ENCODE data around the gene CLEC5A.
"Not testable (repeated sequence)": the region's sequence is repeated elsewhere in the genome, so short reads cannot be mapped to it uniquely, and the experiment has no call there.

The CLEC5A gene

DNA sequence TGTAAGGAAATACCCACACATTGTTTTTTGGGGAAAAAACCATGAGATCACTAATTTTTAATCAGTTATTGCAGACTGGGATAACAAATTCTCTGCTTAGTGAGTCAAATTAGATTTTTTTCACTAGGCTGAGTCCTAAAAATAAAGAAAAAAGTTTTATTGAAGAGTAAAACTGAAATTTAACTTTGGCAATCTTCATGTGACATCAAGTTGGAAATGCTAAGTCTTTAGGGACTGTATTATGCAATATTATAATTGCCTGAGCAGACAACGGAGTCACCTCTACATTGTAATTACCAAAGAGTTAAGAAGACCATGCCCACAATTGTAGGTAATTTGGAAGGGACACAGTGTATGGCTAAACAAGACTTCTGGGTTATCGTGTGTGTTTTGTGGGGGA is 2.2 kb upstream of the CLEC5A start:
- no peak for DNase-seq (ENCODE audit: low read depth)

DNA sequence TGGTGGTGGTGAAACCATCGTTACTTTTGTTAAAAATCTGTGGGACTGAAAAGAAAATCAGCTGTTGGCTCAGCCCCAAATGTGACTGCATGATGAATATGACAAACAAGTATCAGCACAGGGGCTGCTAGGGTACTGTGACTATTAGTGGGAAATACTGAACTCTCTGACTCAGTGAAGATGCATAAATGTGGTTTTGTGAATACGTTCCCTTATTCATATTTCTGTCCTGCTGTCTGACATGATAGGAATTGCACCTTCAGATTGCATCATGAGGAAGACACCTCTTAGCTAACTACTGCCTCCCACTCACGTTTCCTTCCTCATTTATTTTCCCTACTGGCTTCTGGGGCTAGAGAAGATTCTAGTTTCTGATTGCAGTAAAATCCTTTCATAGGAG is 1.4 kb downstream of the CLEC5A start:
- no peak for DNase-seq (ENCODE audit: low read depth)

DNA sequence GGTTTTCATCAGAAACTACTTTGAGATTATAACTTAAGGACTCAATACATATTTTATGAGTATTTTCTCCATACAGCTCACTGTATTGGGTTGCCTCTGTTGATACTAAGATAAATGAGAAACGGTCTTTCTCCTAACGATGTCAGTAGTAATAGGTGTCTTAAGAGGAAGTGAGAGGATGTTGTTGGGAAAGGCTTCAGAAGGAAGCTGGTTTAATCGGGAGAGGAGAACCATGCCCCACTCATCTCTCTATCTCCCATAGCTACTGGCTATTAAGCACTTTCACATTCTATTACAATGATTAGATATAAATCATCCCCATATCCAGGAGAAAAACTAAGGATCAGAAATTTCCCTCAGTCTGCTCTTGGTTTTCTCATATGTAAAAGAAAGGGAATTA is 2.0 kb downstream of the CLEC5A start:
- no peak for DNase-seq (ENCODE audit: low read depth)

DNA sequence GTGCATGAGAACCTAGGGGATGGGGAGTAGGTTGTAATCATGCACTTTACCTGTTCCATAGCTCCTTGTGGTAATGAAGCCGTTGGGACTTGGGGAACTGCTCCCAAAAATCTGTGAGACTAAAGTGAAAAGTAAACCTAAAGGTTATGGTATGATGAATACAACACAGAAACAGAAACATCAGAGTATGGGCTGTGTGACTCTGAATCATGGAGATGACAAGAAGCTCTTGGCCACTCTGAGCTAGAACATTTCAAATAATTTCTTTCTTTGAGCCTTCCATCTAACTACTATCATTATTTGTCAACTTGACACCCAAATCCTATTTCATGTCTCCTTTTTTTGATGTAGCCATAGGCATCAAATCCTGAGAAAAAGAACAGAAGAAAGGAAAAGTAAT is 2.9 kb downstream of the CLEC5A start:
- no peak for DNase-seq (ENCODE audit: low read depth)

DNA sequence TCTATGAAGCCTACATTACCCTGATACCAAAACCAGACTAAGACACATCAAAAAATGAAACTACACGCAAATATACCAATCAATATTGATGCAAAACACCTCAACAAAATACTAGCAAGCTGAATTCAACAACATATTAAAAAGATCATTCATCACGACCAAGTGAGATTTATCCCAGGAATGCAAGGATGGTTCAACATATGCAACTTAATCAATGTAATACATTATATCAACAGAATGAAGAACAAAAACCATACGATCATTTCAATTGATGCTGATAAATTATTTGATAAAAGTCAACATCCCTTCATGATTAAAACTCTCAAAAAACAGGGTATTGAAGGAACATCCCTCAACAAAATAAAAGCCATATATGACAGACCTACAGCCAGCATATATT is 5.7 kb downstream of the CLEC5A start:
- DNase-seq (ENCODE audit: low read depth), result no peak

DNA sequence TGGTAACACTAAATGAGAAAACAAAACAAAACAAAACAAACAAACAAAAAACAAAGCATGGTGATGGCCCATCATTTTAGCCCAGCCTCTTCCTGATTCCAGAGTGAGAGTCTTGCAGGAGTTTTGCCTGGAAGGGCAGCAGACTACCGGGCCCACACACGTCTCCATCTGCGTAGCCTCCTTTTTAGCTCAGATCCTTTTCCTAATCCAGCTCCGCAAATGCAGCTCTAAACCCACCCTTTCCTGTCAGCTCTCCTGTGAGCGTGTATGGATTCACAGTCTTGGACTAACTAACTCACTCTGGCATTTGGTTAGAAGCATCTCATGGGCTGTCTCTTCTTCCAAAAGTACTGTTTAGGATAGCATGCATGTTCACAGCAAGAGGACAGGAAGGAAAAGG is 16.6 kb downstream of the CLEC5A start:
- no peak for DNase-seq (ENCODE audit: low read depth)

DNA sequence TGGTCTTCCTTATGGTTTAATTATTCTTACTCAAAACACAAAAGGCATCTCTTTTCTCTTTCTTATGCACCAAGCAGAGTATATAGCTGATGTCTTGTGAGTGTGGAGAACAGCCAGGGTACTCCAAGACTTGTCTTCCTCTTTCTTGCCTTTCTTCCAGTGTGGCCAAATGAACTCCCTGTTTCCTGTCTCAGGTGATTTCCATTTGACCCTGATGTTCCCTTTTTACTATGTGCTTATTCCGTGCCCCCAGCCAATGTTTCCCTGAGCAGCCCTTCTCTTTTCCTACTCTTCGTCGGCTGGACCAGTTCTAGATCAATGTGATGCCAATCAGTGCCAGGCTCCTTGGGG is 18.0 kb downstream of the CLEC5A start:
- DNase-seq (ENCODE audit: low read depth), result no peak

DNA sequence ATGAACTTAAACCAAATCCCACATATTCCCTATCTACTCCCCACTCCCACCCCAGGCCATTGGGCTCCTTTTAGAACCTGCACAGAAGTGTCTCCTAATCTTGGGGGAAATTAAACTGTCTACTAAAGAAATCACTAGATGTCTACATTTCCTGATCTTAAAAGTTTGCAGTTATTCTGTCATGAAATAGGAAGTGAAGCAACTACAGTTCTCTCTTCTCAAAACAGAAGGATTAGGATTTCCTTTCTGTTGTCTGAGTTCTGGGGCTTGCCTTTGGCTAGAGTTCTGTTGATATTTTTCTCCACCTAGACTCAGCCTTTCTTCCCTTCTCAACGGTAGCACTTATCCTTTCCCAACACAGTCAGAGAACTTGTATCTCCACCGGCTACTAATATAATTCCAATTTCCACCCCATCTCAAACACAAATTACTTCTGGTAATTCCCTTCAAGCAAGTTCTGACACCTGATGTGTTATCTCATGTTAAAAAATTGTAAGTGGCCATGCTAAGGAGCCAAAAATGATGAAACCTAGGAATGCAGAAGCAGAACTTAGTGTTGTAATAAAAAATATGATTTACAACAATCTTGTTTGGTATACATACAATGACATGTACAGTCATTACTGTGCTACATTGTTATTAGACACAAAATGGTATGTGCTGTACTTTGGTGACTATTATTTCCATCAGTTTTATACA is 18.5 kb downstream of the CLEC5A start:
- DNase-seq (ENCODE audit: low read depth), result no peak

DNA sequence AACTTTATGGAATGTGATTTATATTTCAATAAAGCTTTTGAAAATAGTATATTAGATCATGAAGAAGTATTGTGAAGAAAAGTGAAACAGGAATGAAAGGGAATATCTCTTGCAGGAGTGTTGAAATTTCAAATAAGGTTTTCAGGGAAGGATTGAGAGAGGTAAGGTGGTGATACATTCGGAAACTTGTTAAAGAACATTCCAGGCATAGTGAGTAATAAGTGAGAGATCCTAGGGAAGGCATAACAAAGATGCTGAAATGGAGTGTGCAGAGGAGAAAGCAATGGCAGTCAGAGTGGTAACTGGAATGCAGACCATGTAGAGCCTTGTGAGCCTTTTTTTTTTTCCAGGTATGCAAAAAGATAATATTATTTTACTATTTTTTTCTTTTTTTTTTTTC is 26.5 kb downstream of the CLEC5A start:
- DNase-seq (ENCODE audit: low read depth), result no peak

DNA sequence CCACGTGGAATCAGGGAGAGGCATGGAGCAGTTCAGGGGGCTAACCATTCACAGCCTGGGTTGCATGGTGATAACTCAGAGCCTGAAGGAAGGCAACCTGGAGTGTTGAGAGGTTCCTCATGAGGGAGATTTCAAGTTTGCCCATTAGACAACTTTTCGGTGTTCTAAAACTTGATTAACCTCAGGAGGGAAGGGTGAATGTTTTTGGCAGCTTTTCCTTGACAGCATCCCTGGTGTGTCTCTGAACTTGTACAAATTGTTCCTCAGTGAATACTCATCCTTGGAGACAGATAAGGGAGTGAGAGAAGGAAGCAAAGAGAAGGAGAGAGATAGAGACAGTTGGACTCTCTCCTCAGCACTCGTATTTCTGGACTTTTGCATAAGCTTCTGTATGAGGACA is 30.7 kb downstream of the CLEC5A start, which contains the start of gene OR9A4:
OR9A4 (plus strand) TSS at position 301 of the 400 bp plus-strand sequence. CDS start 2,477 bp downstream, outside the sequence.
- DNase-seq (ENCODE audit: low read depth), result no peak

DNA sequence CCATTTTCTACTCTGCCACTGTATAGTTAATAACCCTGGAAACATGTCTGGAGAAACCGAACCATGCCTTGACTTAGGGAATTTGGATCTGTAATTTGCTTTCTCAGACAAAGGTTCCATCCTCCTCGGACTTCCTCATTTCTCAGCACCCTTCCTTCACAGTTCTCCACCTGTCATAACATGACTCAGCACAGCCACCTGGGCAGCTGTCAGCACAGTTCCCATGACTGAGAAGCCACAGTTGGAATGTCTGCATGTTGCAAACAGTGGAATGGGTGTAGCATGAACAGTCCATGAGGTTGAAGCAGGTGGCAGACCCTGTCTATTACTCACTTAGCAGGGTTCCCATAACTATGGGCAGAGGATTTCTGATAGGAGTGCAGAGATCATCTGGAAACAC is 31.2 kb downstream of the CLEC5A start:
- no peak for DNase-seq (ENCODE audit: low read depth)

DNA sequence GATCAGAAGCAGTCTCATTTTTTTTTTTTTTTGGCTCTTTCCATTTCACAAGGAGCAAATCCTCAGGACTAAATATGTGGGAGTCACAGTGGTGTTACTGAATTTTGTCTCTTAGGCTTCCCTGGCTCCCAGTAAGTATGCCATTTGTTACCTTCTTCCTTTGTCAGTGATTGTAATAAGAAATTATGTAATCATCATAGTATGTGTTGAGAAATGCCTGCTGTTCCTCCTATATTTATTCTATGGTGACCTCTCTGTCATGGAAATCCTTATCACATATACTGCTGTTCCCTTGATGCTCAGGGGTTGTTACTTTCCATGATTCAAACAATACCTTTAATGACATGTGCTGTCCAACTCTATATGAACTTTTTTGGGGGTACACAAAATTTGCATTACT is 35.4 kb downstream of the CLEC5A start:
- DNase-seq (ENCODE audit: low read depth), result no peak

DNA sequence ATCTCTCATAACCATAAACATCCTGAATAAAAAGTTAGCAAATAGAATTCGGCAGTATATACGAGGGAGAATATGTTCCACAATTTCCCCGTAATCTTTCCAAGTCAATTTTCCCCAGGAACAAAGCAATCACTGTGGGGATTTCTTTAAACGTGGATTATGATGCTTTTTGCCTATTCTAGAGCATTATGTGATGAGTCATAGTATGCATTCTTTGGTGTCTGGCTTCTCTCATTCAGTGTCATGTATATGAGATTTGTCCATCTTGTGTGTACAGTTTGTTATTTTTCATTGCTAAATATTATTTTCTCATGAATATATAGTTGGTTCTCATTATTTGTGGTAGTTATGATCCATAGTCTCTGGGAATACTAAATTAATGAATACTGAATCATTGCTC is 40.5 kb downstream of the CLEC5A start:
- DNase-seq (ENCODE audit: low read depth), result no peak

DNA sequence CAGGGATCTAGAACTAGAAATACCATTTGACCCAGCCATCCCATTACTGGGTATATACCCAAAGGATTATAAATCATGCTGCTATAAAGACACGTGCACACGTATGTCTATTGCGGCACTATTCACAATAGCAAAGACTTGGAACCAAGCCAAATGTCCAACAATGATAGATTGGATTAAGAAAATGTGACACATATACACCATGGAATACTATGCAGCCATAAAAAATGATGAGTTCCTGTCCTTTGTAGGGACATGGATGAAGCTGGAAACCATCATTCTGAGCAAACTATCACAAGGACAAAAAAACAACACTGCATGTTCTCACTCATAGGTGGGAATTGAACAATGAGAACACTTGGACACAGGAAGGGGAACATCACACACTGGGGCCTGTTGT is 47.4 kb downstream of the CLEC5A start:
- DNase-seq (ENCODE audit: low read depth), result not testable (repeated sequence)

DNA sequence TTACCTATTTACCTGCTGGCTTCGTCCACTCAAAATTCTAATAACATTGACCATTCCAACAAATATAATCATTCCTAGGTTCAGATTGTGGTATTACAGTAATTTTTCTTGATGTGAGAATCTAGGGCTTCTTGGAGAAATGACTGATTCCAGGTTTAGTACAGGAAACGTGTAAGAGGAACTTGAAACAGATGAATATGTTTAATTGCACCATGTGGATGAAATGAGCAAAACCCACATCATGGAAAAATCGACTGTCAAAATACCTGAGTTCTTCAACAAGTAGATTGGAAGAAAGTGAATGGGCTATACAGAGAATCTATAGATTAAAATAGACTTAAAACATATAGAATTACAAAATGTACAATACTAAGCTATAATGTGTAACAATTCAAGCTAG is 55.4 kb downstream of the CLEC5A start:
- no peak for DNase-seq (ENCODE audit: low read depth)

DNA sequence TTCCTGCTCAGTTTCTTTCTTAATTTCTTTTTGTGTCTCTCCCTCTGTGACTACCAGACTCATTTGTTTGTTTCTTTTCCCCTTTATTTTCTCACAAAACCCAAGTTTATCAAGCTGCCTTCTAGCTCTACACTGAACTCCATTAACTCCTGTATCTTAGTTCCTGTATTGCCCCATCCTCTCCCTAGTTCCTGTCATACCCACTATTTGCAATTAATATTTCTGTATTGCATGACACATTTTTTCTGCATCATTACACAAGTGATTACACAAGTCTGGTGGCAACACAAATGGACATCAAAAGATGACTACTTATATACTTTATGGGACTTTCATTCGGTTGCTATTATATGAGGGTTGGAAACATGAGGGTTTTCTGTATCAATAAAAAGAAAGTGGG is 57.5 kb downstream of the CLEC5A start:
- DNase-seq (ENCODE audit: low read depth), result no peak

DNA sequence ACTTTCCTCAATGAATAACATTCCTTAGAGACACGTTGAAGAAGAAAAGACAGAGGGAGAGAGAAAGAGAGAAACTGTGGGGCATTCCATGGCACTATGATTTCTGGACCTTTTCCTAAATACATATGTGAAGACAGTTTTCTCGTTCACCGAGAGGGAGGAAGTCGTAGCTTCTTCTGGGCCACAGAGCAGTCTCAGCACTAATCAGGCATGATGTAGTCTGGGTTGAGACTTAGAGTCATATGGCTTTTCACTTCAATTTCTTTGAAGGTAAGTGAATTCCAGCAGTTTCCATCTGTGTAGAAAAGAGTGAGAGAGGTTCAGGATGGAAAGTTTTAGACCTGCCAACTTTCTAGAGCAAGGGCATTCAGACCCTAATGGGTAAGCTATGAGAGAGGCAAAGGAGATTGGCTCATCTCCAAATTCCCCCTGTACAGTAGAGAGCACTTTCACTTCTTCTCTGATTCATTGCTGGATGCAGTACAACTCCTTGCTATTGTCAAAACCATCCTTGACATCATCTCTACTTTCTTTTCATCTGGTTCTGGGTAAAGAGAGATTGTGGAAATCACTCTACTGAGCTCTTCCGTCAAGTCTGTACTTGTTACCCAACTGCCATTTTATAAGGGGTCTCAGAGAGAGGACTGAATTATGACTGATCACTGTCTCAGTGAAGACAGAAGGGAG is 62.1 kb downstream of the CLEC5A start:
- no peak for DNase-seq (ENCODE audit: low read depth)

DNA sequence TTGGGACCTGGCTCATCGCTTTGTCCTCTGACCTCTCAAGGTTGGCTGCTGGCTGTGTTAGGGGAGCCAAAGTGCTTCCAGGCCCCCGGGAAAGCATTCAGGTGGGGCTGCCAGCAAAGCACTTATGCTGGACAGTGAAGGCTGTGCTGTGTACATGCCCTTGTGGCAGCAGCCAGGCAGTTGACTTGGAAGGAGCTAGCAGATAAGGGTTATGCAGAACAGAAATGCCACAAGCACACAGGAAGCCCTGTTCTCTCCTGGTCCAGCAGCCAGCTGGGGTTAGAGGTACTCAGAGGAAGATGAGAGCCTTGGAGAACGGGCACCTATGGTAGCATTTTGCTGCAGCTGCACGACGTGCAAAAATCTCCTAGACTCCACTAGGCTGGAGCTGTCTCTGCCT is 65.8 kb downstream of the CLEC5A start:
- no peak for DNase-seq (ENCODE audit: low read depth)

DNA sequence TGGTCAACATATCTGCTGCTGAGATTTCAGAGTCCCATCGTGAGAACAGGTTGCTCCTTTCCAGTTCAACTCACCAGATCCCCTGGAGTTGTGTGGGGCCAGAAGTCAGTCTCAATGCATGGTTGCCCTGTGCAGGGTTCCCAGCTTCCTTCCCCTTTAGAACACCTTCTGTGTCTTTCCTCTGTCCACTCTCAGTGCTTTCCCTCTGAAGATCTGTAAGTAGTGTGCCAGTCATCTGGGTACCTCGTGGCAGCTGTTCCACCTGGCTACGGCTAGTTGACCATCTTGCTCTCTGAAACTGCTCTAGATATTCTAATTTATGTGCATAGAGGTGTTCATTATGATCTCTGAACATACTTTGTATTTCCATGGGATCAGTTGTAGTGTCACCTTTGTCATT is 69.4 kb downstream of the CLEC5A start:
- DNase-seq (ENCODE audit: low read depth), result no peak
